SK-N-SH (cell line): ENCODE results near the gene UVRAG.

Experiments
- EP300 ChIP-seq, 2 experiments: IDR thresholded peaks; 2 replicates each; pipeline versions ENCODE4 v1.4.0 to v1.6.1; 2012; ENCODE audit warnings: borderline replicate concordance in 1 of 2, low read depth in 1 of 2, low read length in 1 of 2
- JUND ChIP-seq: IDR thresholded peaks from 2 replicates; pipeline ENCODE4 v1.4.0; 2012
- POLR2AphosphoS5 ChIP-seq: IDR thresholded peaks from 2 replicates; pipeline ENCODE4 v1.6.1; 2012; ENCODE audit warnings: low read depth, low read length
- TF ChIP-seq, protein P1 (sequence below): fragments of 200-600 bp; sonication (generic); IDR thresholded peaks from 2 replicates; pipeline ENCODE4 v1.6.1; 2017; ENCODE audit warnings: antibody characterized with exemption, mild to moderate bottlenecking, moderate library complexity

DNA sequence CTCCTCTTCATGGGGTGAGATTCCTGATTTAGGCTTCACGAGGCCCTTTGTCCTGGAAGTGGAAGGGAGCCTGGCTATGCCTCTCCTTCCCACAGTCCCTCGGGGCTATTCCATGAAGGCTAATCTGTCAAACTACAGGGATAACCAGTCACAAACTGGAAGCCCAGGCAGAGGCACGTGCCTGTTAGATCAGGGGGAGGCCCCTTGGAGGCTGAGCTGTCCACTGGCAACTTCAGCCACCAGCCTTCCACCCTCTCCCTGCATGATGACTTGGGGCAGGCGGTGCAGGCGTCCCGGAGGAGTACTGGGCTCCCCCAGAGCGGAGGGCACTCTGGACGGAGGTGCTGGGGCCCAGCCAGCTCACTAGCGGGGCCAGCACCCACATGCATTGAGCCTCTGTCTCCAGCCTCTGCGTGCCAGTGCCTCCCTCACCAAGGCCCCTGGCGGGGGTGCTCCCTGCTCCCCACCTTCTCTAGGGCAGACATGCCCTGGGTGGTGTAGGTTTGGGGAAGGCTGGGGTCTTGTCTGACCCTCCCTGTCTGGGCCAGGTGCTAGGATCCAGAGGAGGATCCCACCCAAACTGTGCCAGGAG is 348.4 kb downstream of the UVRAG start:
- TF ChIP-seq, protein P1, sequence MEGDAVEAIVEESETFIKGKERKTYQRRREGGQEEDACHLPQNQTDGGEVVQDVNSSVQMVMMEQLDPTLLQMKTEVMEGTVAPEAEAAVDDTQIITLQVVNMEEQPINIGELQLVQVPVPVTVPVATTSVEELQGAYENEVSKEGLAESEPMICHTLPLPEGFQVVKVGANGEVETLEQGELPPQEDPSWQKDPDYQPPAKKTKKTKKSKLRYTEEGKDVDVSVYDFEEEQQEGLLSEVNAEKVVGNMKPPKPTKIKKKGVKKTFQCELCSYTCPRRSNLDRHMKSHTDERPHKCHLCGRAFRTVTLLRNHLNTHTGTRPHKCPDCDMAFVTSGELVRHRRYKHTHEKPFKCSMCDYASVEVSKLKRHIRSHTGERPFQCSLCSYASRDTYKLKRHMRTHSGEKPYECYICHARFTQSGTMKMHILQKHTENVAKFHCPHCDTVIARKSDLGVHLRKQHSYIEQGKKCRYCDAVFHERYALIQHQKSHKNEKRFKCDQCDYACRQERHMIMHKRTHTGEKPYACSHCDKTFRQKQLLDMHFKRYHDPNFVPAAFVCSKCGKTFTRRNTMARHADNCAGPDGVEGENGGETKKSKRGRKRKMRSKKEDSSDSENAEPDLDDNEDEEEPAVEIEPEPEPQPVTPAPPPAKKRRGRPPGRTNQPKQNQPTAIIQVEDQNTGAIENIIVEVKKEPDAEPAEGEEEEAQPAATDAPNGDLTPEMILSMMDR: no peak
- TF ChIP-seq JUND (no peak), EP300 (IDR thresholded peaks at IDR 0.05; ENCODE audit: borderline replicate concordance in 1 of 2, low read depth in 1 of 2, low read length in 1 of 2) (no peak), POLR2AphosphoS5 (no peak)
